Tibial nerve (tissue), 4 donors: ENCODE measurements around the gene OTOS.

Experiments used
- EP300 ChIP-seq, 2 donors: sonication (generic); formaldehyde crosslinking; IDR thresholded peaks; one replicate each; pipeline ENCODE4 v1.6.1; 2017; ENCODE audit warnings: antibody characterized with exemption in 2 of 2, mild to moderate bottlenecking in 1 of 2
- POLR2A ChIP-seq, 2 donors: fragments of 450-650 bp; IDR thresholded peaks; one replicate each; pipeline ENCODE4 v1.6.1; 2017; ENCODE audit warnings: antibody characterized with exemption in 2 of 2, mild to moderate bottlenecking in 2 of 2, moderate library complexity in 2 of 2
- TF ChIP-seq, protein P1 (sequence below), 5 experiments: fragments of 200-600 bp in 3 of 5; fragments of 450-650 bp in 2 of 5; sonication (generic) in 3 of 5; IDR thresholded peaks; one replicate each; pipeline ENCODE4 v1.5.1; 2016 to 2019; ENCODE audit warnings: antibody characterized with exemption in 5 of 5, mild to moderate bottlenecking in 3 of 5, moderate library complexity in 2 of 5

DNA sequence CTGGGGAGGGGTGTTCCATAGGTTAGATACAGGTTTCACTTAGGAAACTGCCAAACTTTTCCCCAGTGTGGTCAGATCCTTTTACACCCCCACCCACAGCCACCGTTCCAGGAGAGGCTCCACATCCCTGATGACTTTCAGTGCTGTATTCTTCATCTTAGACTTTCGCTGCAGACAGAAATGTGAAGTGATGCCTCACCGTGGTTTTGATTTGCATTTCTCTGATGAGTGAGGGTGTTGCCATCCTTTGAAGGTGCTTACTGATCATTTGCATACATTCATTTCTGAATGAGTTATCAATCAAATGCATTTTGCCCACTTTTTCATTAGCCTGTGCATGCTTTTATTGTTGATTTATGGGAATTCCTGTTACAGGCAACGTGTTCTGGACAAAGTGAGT is 19.3 kb downstream of the OTOS start:
- TF ChIP-seq, protein P1, sequence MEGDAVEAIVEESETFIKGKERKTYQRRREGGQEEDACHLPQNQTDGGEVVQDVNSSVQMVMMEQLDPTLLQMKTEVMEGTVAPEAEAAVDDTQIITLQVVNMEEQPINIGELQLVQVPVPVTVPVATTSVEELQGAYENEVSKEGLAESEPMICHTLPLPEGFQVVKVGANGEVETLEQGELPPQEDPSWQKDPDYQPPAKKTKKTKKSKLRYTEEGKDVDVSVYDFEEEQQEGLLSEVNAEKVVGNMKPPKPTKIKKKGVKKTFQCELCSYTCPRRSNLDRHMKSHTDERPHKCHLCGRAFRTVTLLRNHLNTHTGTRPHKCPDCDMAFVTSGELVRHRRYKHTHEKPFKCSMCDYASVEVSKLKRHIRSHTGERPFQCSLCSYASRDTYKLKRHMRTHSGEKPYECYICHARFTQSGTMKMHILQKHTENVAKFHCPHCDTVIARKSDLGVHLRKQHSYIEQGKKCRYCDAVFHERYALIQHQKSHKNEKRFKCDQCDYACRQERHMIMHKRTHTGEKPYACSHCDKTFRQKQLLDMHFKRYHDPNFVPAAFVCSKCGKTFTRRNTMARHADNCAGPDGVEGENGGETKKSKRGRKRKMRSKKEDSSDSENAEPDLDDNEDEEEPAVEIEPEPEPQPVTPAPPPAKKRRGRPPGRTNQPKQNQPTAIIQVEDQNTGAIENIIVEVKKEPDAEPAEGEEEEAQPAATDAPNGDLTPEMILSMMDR (IDR thresholded peaks at IDR 0.05): no peak
- no peak for TF ChIP-seq POLR2A (IDR thresholded peaks at IDR 0.05)
- no peak for TF ChIP-seq EP300 (IDR thresholded peaks at IDR 0.05)
